Neural progenitor cell (in vitro differentiated cells): ENCODE data around the gene ST3GAL4. TPM values are rescaled to one million over a fixed set of nuclear protein-coding genes. Genes with fewer than 3 reads are reported as not detected.
"Not testable (repeated sequence)": the region's sequence is repeated elsewhere in the genome, so short reads cannot be mapped to it uniquely, and the experiment has no call there.

Source experiments
- DNase-seq: peaks from one replicate; pipeline ENCODE4 v3.0.0-alpha.2; 2016; ENCODE audit warnings: low spot score
- H2AFZ ChIP-seq: fragments of 200-600 bp; sonication (generic); replicated peaks from 2 replicates; pipeline ENCODE4 v1.6.1; 2016; ENCODE audit warnings: antibody characterized with exemption
- H3F3A ChIP-seq: fragments of 200-600 bp; sonication (generic); 2 replicates; pipeline ENCODE4 v1.6.1; 2016; ENCODE audit warnings: antibody characterized with exemption, low read depth
- H3K27ac ChIP-seq: fragments of 200-600 bp; sonication (generic); 2 replicates; pipeline ENCODE4 v1.5.1; 2016; ENCODE audit warnings: mild to moderate bottlenecking
- H3K27me3 ChIP-seq: fragments of 200-600 bp; sonication (generic); 2 replicates; pipeline ENCODE4 v1.6.1; 2016; ENCODE audit warnings: mild to moderate bottlenecking, moderate library complexity
- H3K36me3 ChIP-seq: fragments of 200-600 bp; sonication (generic); 2 replicates; pipeline ENCODE4 v1.5.1; 2016
- H3K4me1 ChIP-seq: fragments of 200-600 bp; sonication (generic); 2 replicates; pipeline ENCODE4 v1.6.1; 2016; ENCODE audit warnings: mixed run types
- H3K4me2 ChIP-seq: fragments of 200-600 bp; sonication (generic); 2 replicates; pipeline ENCODE4 v1.6.1; 2016
- H3K4me3 ChIP-seq: fragments of 200-600 bp; sonication (generic); 2 replicates; pipeline ENCODE4 v1.5.1; 2016
- H3K79me2 ChIP-seq: fragments of 200-600 bp; sonication (generic); 2 replicates; pipeline ENCODE4 v1.6.1; 2016; ENCODE audit warnings: low read depth
- H3K9ac ChIP-seq: fragments of 200-600 bp; sonication (generic); 2 replicates; pipeline ENCODE4 v1.6.1; 2016
- H3K9me3 ChIP-seq: fragments of 200-600 bp; sonication (generic); 2 replicates; pipeline ENCODE4 v1.5.1; 2016; ENCODE audit warnings: low read depth
- H4K20me1 ChIP-seq: fragments of 200-600 bp; sonication (generic); 2 replicates; pipeline ENCODE4 v1.6.1; 2016; ENCODE audit warnings: low read depth
- H3K27ac Mint-ChIP-seq: 3 replicates; pipeline ENCODE4 v1.8.0; 2021; ENCODE audit warnings: mixed read lengths
- H3K27me3 Mint-ChIP-seq: 2 replicates; pipeline ENCODE4 v1.8.0; 2022; ENCODE audit warnings: low read depth, mild to moderate bottlenecking, inconsistent platforms, moderate library complexity, mixed read lengths; ENCODE audit not compliant: insufficient read depth
- H3K36me3 Mint-ChIP-seq: 3 replicates; pipeline ENCODE4 v1.8.0; 2021; ENCODE audit warnings: mixed read lengths
- H3K4me1 Mint-ChIP-seq: 3 replicates; pipeline ENCODE4 v1.8.0; 2021; ENCODE audit warnings: mixed read lengths
- H3K4me3 Mint-ChIP-seq: 3 replicates; pipeline ENCODE4 v1.8.0; 2021; ENCODE audit warnings: mild to moderate bottlenecking, moderate library complexity, mixed read lengths
- H3K9me3 Mint-ChIP-seq: 3 replicates; pipeline ENCODE4 v1.8.0; 2020; ENCODE audit warnings: mixed read lengths
- CTCF ChIP-seq: fragments of 200-600 bp; sonication (generic); IDR thresholded peaks from 2 replicates; pipeline ENCODE4 v1.5.1; 2017; ENCODE audit warnings: antibody characterized with exemption, mild to moderate bottlenecking
- EZH2 ChIP-seq: fragments of 200-600 bp; sonication (generic); IDR thresholded peaks from 2 replicates; pipeline ENCODE4 v1.6.1; 2017; ENCODE audit warnings: antibody characterized with exemption, mild to moderate bottlenecking, moderate library complexity
- EZH2phosphoT487 ChIP-seq: fragments of 200-600 bp; sonication (generic); IDR thresholded peaks from 2 replicates; pipeline ENCODE4 v1.6.1; 2017; ENCODE audit warnings: antibody characterized with exemption
- total RNA-seq: library from RNA; depleted of rRNA; stranded (reverse); fragments of >200 nt; gene quantifications from 2 replicates; pipeline ENCODE4 v1.2.3, GENCODE V29; 2015; ENCODE audit warnings: low replicate concordance

ST3GAL4 gene
- total RNA-seq, 1 donor from 2014 or later: 13.0 TPM

DNA sequence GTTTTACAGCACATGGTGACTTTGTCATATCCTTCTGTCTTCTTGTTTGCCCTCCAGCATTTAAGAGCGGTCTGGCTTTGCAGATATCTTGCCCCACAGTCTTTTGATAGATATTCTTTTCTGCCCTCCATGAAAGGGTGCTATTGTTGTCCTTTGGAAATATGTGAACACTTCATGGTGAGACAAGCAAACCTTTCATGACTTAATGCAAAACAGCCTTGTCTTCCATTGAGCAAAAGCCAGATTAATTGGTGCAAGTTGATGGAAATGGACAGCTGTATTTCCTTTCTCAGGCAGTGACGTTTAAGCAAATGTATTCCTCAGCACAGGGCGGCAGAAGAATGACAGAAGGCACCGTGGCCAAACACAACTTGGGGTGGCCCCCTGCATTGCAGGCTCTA is 47.2 kb upstream of the ST3GAL4 start:
- Histone ChIP-seq H3K9me3 (no peaks in the 10 kb centered on the region), H3K4me1 (peaks cover 4% of the 10 kb centered on the region), H3K27ac (no peak overlapping the region), H4K20me1 (no peaks in the 10 kb centered on the region), H3K4me2 (no peak overlapping the region), H2AFZ (no peak overlapping the region), H3K79me2 (peaks cover 14% of the 10 kb centered on the region), H3F3A (no peaks in the 10 kb centered on the region), H3K36me3 (no peaks in the 10 kb centered on the region), H3K27me3 (no peaks in the 10 kb centered on the region), H3K4me3 (no peak overlapping the region), H3K9ac (no peak overlapping the region)
- Mint-ChIP-seq H3K27me3 (peaks cover 4% of the 10 kb centered on the region), H3K4me3 (no peak overlapping the region), H3K27ac (peak overlapping the region; percentile 16), H3K36me3 (peaks cover 9% of the 10 kb centered on the region), H3K4me1 (peaks cover 19% of the 10 kb centered on the region), H3K9me3 (peaks cover 2% of the 10 kb centered on the region)
- TF ChIP-seq EZH2phosphoT487 (no peak), EZH2 (no peak), CTCF (no peak)
- no peak for DNase-seq

DNA sequence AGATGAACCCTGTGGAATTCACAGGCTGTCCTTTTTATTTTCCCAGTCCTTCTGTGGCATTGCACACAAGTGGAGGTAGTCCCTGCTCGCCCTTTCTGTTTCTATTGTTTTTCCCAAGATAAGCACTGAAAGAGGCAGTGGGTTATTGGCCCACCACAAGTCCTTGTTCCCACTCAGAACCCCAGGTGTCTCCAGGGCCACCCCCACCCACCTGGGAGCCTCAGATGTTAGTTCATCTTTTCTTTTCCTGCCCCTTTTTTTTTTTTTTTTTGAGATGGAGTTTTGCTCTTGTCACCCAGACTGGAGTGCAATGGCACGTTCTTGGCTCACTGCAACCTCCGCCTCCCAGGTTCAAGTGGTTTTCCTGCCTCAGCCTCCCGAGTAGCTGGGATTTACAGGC is 46.7 kb upstream of the ST3GAL4 start:
- H2AFZ ChIP-seq, H3K36me3 ChIP-seq: not testable (repeated sequence)

GRCh38 chr11:126310200-126310991 is 45.1 kb upstream of the ST3GAL4 start:
- H3K4me1 Mint-ChIP-seq: peaks cover 9% of the 10 kb centered on the region
- H2AFZ ChIP-seq: no peak overlapping the region
- no peaks in the 10 kb centered on the region for H3K9me3 ChIP-seq
- H3K4me3 ChIP-seq: no peak overlapping the region
- peak; percentile 88 for DNase-seq
- H3K36me3 ChIP-seq: no peaks in the 10 kb centered on the region
- H3K27me3 Mint-ChIP-seq: peaks cover 4% of the 10 kb centered on the region
- H4K20me1 ChIP-seq: no peaks in the 10 kb centered on the region
- TF ChIP-seq CTCF (peak; percentile 85), EZH2phosphoT487 (no peak)
- H3K9ac ChIP-seq: no peak overlapping the region
- no peak overlapping the region for H3K27ac Mint-ChIP-seq
- no peaks in the 10 kb centered on the region for H3F3A ChIP-seq
- H3K9me3 Mint-ChIP-seq: peaks cover 2% of the 10 kb centered on the region
- no peaks in the 10 kb centered on the region for H3K79me2 ChIP-seq
- no peaks in the 10 kb centered on the region for H3K4me1 ChIP-seq
- H3K4me3 Mint-ChIP-seq: no peak overlapping the region
- no peaks in the 10 kb centered on the region for H3K27me3 ChIP-seq
- no peak overlapping the region for H3K4me2 ChIP-seq
- H3K27ac ChIP-seq: no peak overlapping the region
- peaks cover 6% of the 10 kb centered on the region for H3K36me3 Mint-ChIP-seq

More for the DNA sequence above, 46.7 kb upstream of the ST3GAL4 start:
- not testable (repeated sequence) for H3K9ac ChIP-seq, H3K4me2 ChIP-seq, H3F3A ChIP-seq, H3K27ac ChIP-seq, H3K9me3 ChIP-seq, H4K20me1 ChIP-seq, H3K27me3 ChIP-seq, H3K27me3 Mint-ChIP-seq, H3K36me3 Mint-ChIP-seq, H3K4me3 ChIP-seq, H3K9me3 Mint-ChIP-seq, DNase-seq, H3K27ac Mint-ChIP-seq, H3K4me1 ChIP-seq, H3K79me2 ChIP-seq, H3K4me3 Mint-ChIP-seq
- peaks cover 15% of the 10 kb centered on the region for H3K4me1 Mint-ChIP-seq

DNA sequence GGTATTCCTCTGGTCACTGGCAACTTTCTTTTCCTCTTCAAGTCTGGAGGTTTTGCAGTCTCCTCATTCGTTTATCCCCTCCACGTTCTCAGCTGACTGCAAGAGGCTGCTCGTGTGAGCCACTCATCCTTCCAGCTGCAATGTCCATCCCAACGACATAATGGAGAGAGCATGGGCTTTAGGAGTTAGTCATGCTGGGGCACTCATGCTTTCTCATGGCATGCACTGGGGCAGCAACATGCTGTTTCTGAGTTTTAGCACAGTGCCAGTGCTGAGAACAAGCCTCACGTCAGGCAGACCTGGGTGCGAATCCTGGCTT is 44.5 kb upstream of the ST3GAL4 start:
- no peak overlapping the region for H3K9ac ChIP-seq
- peaks cover 5% of the 10 kb centered on the region for H3K36me3 Mint-ChIP-seq
- peaks cover 5% of the 10 kb centered on the region for H3K4me1 Mint-ChIP-seq
- no peak overlapping the region for H3K27ac Mint-ChIP-seq
- no peaks in the 10 kb centered on the region for H3K79me2 ChIP-seq
- H3K27me3 ChIP-seq: no peaks in the 10 kb centered on the region
- no peak overlapping the region for H3K27ac ChIP-seq
- H3K36me3 ChIP-seq: no peaks in the 10 kb centered on the region
- no peak overlapping the region for H3K4me2 ChIP-seq
- DNase-seq: no peak
- no peaks in the 10 kb centered on the region for H3F3A ChIP-seq
- H3K27me3 Mint-ChIP-seq: peaks cover 2% of the 10 kb centered on the region
- no peak overlapping the region for H3K4me3 Mint-ChIP-seq
- H2AFZ ChIP-seq: no peak overlapping the region
- H4K20me1 ChIP-seq: no peaks in the 10 kb centered on the region
- H3K9me3 ChIP-seq: no peaks in the 10 kb centered on the region
- H3K9me3 Mint-ChIP-seq: no peaks in the 10 kb centered on the region
- TF ChIP-seq EZH2phosphoT487: no peak
- no peak for TF ChIP-seq CTCF
- TF ChIP-seq EZH2: no peak
- no peaks in the 10 kb centered on the region for H3K4me1 ChIP-seq
- no peak overlapping the region for H3K4me3 ChIP-seq
